GM19324 (cell line): ENCODE measurements around the gene MATR3.
"Not testable (repeated sequence)": the region's sequence is repeated elsewhere in the genome, so short reads cannot be mapped to it uniquely, and the experiment has no call there.

Experiments
- ATAC-seq: cut with Tn5 transposase; IDR thresholded peaks from one replicate; pipeline ENCODE4 v1.9.1; 2021; ENCODE audit warnings: mild to moderate bottlenecking, moderate library complexity; ENCODE audit not compliant: unreplicated experiment, low FRiP score

The MATR3 gene, protein sequence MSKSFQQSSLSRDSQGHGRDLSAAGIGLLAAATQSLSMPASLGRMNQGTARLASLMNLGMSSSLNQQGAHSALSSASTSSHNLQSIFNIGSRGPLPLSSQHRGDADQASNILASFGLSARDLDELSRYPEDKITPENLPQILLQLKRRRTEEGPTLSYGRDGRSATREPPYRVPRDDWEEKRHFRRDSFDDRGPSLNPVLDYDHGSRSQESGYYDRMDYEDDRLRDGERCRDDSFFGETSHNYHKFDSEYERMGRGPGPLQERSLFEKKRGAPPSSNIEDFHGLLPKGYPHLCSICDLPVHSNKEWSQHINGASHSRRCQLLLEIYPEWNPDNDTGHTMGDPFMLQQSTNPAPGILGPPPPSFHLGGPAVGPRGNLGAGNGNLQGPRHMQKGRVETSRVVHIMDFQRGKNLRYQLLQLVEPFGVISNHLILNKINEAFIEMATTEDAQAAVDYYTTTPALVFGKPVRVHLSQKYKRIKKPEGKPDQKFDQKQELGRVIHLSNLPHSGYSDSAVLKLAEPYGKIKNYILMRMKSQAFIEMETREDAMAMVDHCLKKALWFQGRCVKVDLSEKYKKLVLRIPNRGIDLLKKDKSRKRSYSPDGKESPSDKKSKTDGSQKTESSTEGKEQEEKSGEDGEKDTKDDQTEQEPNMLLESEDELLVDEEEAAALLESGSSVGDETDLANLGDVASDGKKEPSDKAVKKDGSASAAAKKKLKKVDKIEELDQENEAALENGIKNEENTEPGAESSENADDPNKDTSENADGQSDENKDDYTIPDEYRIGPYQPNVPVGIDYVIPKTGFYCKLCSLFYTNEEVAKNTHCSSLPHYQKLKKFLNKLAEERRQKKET

DNA sequence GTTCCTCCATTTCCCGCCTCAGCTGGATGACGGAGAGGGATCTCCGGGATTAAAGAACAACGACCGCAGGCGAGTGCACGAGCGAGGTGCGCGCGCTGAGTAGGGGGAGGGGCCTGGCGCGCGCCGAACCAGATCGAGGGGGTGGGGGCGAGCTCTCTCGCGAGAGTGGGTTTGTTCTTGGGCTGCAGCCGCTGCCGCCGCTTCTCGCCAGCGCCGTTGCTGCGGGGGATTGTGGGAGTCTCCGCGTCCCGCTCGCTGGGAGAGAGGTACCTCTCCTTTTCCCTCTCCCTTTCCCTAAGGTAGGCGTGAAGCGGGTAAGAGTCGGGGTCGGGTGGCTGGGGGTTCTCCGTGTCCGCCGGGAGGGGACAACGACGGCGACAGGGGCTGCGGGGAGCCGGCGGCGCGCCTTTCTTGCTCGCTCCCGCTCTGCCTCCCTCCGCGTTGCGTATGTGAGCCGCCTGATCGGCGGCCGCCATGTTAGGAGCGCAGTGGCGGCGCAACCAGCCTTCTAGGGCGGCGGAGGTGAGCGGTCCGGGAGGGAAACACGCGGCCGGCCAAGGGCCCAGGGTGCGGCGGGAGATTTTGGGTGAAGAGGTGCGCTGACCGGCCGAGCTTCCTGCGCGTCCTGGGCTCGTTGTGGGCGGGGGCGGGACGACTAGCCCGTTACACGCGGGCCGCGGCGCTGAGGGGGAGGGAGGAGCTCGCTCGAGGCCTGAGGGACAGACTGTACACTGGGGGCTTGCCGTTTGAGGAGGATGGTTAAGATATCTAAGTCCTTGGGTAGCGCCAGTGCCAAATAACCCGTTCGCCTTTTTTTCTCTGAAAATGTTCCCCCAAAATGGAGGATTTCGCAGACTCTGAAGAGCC lies at the start of gene MATR3:
Gene MATR3, plus strand, starts transcription at position 234 of the 867 bp plus-strand sequence. CDS start 13,676 bp downstream, outside the sequence.
- ATAC-seq = peak; percentile 73

DNA sequence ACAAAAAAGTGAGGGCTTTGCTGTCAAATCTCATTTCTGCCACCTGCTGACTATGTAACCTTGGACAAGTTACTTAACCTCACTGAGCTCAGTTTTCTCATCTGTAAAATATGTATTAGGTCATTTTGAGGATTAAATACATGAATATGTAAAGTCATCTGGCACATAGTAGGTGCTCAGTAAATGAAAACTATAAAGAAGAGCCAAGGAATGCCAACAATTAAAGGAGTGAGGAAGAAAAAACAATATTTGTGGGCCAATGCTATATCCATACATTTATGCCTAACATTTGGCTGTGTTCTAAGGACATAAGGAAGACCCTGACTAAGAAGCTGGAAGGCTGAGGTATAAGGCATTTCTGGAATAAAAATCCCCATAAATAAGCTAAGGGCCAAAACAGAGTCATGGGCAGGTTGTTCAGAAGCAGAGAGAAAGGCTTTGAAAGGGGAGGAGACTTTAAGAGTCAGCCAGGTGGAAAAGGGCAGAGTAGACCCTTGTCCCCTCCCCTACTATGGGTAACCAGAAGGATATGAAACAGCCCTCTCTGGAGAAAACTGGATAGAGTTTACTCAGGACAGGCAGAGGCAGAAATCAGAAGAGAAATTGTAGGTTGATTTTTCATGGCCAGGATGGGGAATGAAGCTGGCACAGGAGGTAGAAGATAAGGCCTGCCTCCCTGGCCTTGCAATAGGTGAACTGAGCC lies 47.8 kb upstream of the MATR3 start:
- no peak for ATAC-seq

DNA sequence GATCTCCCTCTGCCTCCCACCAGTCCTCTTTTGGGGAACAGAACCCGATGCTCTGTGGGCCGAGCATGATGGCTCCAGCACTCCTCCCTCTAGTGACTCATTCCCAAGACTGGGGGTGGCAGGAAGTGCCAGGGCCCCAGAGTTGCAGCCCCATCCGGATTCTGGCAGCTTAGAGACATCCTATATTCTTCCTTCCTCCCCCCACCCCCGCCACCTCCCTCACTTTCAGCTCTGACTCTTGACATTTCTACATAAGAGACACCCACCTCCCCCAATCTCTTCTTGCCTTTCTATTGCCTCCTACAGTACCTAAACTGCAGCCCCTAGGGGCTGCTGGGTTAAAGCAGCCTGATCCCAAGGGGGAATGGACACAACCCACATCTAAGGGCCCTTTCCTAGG lies 47.1 kb upstream of the MATR3 start:
- no peak for ATAC-seq

DNA sequence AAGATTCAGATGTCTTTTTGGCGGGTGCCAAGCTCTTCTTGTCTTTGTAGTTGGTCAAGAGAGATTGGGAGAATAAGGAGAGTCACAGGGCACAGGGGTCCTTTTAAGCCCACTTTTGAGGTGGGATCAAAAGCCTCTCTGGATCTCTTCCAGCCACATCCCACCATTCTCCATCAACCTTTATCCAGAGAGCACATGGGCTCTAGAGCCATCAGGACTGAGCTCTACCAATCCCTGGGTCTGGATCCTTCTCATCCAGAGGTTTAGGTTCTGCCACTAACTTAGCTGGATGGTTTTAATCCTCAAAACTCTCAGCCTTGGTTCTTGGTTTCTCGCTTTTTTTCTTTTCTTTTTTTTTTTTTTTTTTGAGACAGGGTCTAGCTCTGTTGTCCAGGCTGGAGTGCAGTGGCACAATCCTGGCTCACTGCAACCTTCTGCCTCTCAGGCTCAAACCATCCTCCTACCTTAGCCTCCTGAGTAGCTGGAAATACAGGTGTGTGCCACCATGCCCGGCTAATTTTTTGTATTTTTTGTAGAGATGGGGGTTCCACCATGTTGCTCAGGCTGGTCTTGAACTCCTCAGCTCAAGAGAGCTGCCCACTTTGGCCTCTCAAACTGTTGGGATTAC lies 44.6 kb upstream of the MATR3 start:
- ATAC-seq = no peak

DNA sequence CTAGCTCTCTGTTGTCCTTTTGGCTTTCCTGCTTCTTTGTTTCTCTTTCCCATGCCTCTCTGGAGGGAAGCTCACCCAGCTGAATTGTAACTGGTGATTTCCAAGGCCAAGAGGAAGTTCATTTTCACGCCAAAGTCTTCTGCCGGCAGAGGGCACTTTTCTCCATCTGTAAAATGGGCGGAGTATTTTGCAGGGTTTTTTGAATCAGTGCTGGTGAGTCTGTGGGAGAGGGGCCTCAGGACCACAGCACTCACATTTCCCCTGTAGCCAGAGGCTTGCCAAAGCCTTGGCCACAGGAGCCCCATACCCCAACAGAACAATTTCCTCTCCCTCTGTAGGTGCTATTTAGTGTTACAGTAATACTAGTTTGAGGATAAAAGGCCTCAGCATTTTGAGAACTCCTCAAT lies 42.3 kb upstream of the MATR3 start:
- ATAC-seq = no peak

DNA sequence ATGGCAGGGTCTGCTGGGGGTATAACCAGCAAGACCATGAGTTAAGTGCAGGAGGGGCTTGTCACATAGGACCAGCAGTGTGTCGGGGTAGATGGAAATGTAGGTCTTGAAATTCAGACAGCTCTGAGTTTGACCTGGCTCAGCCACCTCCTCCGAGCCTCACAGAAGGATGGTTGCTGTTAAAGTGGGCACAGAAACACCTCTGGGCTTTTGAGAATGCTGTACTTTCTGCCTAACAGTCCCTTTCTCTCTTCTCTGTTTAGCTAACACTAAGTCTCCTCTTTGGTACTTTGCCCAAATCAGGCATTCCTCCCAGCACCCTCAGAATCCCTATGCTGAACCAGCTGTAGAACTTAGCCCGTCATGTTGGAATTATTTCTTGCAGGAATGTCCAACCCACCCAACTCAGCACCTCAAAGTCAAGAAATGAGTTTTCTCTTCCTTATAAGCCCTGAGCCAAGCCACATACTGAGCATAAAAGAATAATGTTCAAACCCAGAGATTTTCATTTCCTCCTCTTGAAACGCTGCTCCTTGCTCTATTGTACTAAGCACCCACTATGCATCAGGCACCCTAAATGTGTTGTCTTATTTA lies 41.7 kb upstream of the MATR3 start:
- no peak for ATAC-seq

DNA sequence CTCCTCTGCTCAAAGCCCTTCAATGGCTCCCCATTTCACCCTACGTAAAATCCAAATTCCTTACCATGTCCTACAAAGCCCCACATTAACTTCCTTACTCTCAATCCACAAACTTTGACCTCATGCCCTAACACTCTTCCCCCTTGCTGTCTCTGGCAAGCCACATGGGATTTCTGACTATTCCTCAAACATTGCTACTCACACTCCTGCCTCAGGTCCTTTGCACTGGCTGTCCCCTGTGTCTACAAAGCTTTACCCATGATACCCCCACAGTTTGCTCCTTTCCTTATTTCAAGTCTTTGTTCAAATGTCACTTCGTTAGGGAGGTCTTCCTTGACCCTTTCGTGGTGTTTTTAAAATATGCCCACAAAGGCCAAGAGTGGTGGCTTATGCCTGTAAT lies 40.4 kb upstream of the MATR3 start:
- no peak for ATAC-seq

DNA sequence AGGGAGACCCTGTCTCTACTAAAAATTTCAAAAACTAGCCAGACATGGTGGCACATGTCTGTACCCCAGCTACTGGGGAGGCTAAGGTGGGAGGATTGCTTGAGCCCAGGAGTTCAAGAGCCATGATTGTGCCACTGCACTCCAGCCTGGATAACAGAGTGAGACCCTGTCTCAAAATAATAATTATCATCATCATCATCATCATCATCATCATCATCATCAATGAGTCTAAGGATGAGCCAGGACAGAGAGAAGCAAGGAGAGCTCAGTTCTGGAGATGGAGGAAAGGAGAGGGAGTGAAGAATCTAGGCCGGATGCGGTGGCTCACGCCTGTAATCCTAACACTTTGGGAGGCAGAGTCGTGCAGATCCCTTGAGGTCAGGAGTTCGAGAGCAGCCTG lies 36.7 kb upstream of the MATR3 start:
- ATAC-seq = no peak

DNA sequence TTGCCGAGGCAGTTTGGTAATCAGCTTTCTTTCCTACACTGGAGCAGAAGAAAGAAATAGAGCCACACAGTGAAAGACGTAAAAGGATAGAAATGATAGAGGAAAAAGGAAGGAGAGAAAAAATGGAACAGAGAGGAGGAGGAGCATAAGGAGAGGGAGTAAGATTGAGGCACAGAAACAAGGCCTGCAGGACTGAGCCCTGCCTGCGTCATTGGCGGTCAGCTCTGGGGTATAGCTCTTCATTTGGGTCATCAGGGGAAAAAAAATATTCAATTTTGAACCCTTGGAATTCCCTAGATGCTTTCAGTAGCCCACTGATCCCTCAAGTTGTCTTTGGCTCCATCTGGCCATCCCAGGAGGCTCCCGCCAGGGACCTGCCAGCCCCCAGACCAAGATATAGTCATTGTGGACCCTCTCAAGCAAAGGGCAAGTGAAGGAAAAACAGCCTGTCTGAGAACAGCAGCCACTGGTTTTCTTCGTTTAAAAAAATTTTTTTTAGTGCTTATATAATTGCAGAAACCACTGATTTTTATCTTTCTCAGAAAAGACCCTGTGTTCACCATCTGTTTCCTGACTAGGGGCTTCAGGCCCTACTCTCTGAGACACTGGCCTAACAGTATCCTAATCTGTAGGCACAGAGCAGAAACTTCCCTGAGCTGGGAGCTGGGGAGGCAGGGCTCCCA lies 31.3 kb upstream of the MATR3 start:
- ATAC-seq = no peak

DNA sequence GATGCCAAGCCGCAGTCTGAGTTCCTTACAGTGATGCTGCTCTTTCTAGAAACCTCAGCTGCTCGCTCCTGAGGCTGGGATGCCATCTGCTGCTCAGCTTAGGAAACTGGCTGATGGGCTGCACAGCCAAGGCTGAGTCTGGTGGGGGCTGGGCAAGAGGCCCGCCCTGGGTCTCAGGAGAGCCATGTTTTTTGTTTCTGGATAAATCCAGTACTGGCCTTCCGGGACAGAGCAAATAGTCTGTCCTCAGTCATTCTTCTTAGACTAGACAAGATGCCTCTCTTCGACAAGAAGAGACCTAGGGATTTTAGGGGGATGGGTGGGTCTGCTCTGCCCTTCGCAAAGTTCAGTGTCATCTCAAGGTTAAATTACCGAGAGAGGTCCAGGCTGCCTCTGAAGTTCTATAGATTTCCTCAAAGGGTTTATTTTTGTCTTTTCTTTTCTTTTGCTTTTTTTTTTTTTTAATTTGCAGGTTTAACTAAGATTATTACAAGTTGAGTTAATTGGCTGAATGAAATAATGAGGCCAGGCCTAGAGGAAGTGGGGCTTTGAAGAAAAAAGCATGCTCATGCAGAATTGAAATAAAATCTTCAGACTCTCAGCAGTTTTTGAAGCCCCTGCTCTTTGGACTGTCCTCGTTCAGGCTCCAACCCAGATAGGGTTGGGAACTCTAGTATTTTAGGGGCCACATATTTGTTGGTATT lies 30.6 kb upstream of the MATR3 start:
- ATAC-seq = no peak

DNA sequence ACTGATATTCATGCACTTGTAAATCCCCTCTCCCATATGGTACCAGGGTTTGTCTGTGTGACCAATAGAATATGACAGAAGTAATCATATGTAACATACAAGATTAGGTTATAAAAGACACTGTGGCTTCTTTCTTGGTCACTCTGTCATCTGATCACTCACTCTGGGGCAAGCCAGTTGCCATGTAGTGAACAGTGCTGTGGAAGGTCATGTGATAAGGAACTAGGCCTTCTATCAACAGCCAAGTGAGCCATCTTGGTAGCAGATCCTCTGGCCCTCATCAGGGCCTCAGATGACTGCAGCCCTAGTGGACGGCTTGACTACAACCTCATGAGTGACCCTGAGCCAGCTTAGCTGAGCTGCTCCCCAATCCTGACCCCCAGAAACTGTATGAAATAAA lies 30.0 kb upstream of the MATR3 start:
- ATAC-seq = no peak

DNA sequence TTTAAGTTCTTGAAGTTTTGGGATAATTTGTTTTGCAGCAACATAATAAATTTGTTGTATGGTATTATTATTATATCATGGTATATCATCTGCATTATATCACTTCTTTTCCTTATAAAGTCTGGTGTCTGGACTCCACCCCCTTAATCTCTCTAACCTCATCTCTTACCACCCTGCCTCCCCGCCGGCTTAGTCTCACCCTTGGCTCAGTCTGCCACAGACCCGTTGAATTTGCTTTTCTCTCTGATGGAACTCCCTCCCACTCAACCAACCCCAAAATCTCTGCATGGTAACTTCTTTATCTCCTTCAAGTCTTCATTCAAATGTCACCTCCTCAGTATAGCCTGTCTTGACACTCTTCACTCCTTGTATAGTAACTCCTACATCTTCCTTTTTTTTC lies 29.6 kb upstream of the MATR3 start:
- no peak for ATAC-seq

DNA sequence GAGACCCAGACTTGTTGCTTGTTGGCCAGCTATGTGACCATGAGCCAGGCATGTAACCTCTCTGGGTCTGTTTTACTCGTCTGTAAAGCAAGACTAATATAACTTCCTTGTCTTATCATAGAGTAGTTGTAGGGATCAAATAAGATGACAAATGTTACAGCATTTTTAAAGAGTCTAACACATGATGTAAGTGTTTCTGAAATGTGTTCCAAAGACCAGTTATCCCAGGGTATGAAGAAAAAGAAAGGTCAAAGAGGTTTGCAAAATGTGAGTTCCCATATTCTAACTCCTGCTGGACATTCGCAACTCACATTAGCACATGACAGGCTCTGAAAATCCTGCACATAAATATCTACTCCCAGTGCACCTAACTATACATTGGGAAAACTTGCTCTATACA lies 28.5 kb upstream of the MATR3 start:
- ATAC-seq = no peak

DNA sequence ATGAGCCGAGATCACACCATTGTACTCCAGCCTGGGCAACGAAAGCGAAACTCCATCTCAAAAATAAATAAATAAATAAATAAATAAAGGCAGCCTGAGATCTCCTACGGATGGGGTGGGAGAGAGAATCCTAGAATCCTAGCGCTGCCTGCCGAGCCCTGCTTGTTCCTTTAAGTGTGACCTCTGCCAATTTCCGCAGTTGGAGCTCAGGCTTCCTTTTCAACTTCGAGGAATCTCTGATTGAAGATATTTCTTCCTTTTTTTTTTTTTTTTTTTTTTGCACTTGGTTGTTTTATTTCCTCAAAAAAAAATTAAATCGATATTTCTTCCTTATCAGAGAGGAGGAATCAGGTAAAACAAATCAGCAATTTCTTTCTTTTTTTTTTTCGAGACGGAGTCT lies 27.3 kb upstream of the MATR3 start:
- ATAC-seq = no peak

DNA sequence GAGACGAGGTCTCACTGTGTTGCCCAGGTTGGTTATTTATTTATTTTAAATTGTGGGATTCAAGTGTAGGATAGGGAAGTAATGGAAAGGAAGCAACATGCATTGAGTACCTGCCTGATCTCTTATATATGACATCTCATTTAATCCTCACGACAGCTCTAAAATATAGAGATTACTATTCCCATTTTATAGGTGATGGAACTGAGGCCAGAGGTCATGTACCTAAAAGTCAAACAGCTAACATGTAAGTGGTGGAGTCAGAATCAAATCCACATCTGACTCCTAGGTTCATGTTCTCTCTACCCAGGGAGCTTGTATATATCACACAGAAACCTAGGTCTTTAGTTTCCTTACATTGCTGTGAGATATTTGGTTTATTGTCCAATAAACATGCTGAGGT lies 26.1 kb upstream of the MATR3 start:
- ATAC-seq = no peak

DNA sequence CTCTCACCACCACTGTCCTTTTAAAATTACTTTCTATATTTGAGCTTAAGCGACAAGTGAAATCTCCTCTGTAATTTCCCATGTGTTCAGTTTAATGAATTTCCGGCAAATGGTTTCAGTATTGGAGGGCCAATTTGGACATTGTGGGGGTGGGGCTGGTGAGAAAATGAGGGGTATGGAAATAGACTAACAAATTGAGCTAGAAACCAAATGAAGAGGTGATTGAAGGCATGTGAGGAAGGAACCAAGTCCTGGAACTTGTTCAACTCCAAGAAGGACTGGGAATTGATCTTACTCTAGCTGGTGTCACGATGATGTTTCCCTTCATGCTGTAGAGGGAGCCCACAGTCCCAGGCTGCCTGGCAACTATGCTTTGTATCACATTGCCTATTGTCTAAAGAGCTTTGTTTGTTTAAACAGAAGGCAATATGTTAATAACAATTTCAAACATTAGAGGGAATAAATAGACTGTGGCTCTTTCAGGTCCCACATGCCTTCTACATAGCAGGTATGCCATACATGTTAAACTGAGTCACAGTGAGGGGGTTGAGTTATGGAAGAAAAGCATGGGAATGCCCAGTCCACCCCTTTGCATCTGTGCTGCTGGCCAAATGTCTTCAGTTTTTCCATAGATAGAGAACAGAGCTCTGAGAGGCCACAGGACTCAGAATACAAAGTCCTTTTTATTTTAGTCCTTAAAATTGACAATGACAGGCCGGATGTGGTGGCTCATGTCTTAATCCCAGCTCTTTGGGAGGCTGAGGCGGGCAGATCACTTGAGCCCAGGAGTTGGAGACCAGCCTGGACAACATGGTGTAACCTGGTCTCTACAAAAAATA lies 25.0 kb upstream of the MATR3 start:
- no peak for ATAC-seq

DNA sequence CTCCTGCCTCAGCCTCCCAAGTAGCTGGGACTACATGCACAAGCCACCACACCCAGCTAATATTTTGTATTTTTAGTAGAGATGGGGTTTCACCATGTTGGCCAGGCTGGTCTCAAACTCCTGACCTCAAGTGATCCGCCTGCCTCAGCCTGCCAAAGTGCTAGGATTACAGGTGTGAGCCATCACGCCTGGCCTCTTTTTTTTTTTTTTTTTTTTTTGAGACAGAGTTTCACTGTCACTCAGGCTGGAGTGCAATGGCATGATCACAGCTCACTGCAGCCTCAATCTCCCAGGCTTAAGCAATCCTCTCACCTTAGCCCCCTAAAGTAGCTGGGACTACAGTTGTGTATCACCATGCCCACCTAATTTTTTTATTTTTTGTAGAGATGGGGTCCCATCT lies 22.8 kb upstream of the MATR3 start:
- not testable (repeated sequence) for ATAC-seq
